HG02870 (cell line): Measurements from ENCODE around the gene RCCD1.

Experiments
- ATAC-seq: cut with Tn5 transposase; IDR thresholded peaks from one replicate; pipeline ENCODE4 v1.9.1; 2021; ENCODE audit warnings: mild to moderate bottlenecking, moderate library complexity; ENCODE audit not compliant: unreplicated experiment

Gene RCCD1

GRCh38 chr15:90942354-90943120 lies 12.1 kb upstream of the RCCD1 start:
- no peak for ATAC-seq

- ATAC-seq = no peak
Observed at GRCh38 chr15:90945091-90945490, 9.6 kb upstream of the RCCD1 start.

GRCh38 chr15:90946538-90946937 lies 8.1 kb upstream of the RCCD1 start:
- no peak for ATAC-seq

- no peak for ATAC-seq
Observed at GRCh38 chr15:90946941-90947576, 7.6 kb upstream of the RCCD1 start.

- no peak for ATAC-seq
Observed at GRCh38 chr15:90947577-90948357, 6.9 kb upstream of the RCCD1 start.

- no peak for ATAC-seq
Observed at GRCh38 chr15:90948506-90948905, 6.2 kb upstream of the RCCD1 start.

- ATAC-seq = no peak
Observed at GRCh38 chr15:90949979-90950675, 4.6 kb upstream of the RCCD1 start.

- ATAC-seq = no peak
Observed at GRCh38 chr15:90950676-90951075, 4.0 kb upstream of the RCCD1 start.

GRCh38 chr15:90952901-90953677 lies 1.6 kb upstream of the RCCD1 start:
- no peak for ATAC-seq

- ATAC-seq = no peak
Observed at GRCh38 chr15:90953947-90954711, 555 bp upstream of the RCCD1 start.

GRCh38 chr15:90955624-90956273 lies 1.1 kb downstream of the RCCD1 start:
- ATAC-seq = no peak

- ATAC-seq = no peak
Observed at GRCh38 chr15:90956274-90957030, 1.8 kb downstream of the RCCD1 start.

GRCh38 chr15:90957031-90957790 lies 2.5 kb downstream of the RCCD1 start:
- ATAC-seq = no peak

GRCh38 chr15:90957791-90958190 lies 3.1 kb downstream of the RCCD1 start:
- ATAC-seq = no peak

- ATAC-seq = no peak
Observed at GRCh38 chr15:90959028-90959595, 4.4 kb downstream of the RCCD1 start.

- no peak for ATAC-seq
Observed at GRCh38 chr15:90959894-90960293, 5.2 kb downstream of the RCCD1 start.

GRCh38 chr15:90960298-90961091 lies 5.8 kb downstream of the RCCD1 start:
- ATAC-seq = no peak
